BJ (cell line): ENCODE results near the gene FSTL4. TPM values are rescaled to one million over a fixed set of nuclear protein-coding genes. Genes with fewer than 3 reads are reported as not detected.
"Not testable (repeated sequence)": the region's sequence is repeated elsewhere in the genome, so short reads cannot be mapped to it uniquely, and the experiment has no call there.

ENCODE experiments used
- CTCF ChIA-PET: fragments of 350-600 bp; formaldehyde crosslinking; extraction: SDS; loops from one replicate; lab custom pipeline; 2021; ENCODE audit warnings: antibody characterized with exemption, inconsistent platforms; lab: Yijun Ruan, JAX
- POLR2A ChIA-PET: fragments of 300-600 bp; sonication (Branson Sonifier 250); formaldehyde crosslinking; extraction: SDS; loops from one replicate; lab custom pipeline; 2021; ENCODE audit warnings: antibody characterized with exemption; lab: Charles Lee
- DNase-seq: peaks from one replicate; pipeline ENCODE4 v3.0.0-alpha.2; 2011; ENCODE audit warnings: low read depth
- H3K27me3 ChIP-seq: 2 replicates; pipeline ENCODE4 v1.6.0; 2011; ENCODE audit warnings: low read length; ENCODE audit not compliant: control insufficient read depth, insufficient read depth
- H3K36me3 ChIP-seq: 2 replicates; pipeline ENCODE4 v1.5.1; 2011; ENCODE audit warnings: low read length; ENCODE audit not compliant: control insufficient read depth, insufficient read depth
- H3K4me3 ChIP-seq: 2 replicates; pipeline ENCODE4 v1.5.1; 2011; ENCODE audit warnings: low read depth, mild to moderate bottlenecking, control low read depth, low read length
- polyA plus RNA-seq: library from polyadenylated mRNA; depleted of rRNA; stranded (reverse); fragments of >200 nt; gene quantifications from 2 replicates; pipeline ENCODE4 v1.2.3, GENCODE V29; 2011
- TF ChIP-seq, protein P1 (sequence below): IDR thresholded peaks from 2 replicates; pipeline ENCODE4 v1.5.1; 2011; ENCODE audit warnings: low read depth, mild to moderate bottlenecking, control low read depth, inconsistent platforms, low read length, moderate library complexity; ENCODE audit not compliant: insufficient read depth

The FSTL4 gene
- polyA plus RNA-seq, 1 experiment: not detected

- TF ChIP-seq, protein P1, sequence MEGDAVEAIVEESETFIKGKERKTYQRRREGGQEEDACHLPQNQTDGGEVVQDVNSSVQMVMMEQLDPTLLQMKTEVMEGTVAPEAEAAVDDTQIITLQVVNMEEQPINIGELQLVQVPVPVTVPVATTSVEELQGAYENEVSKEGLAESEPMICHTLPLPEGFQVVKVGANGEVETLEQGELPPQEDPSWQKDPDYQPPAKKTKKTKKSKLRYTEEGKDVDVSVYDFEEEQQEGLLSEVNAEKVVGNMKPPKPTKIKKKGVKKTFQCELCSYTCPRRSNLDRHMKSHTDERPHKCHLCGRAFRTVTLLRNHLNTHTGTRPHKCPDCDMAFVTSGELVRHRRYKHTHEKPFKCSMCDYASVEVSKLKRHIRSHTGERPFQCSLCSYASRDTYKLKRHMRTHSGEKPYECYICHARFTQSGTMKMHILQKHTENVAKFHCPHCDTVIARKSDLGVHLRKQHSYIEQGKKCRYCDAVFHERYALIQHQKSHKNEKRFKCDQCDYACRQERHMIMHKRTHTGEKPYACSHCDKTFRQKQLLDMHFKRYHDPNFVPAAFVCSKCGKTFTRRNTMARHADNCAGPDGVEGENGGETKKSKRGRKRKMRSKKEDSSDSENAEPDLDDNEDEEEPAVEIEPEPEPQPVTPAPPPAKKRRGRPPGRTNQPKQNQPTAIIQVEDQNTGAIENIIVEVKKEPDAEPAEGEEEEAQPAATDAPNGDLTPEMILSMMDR: no peak
- H3K4me3 ChIP-seq: no peak overlapping the region
- ChIA-PET POLR2A (no interaction called here), CTCF (no interaction called here)
- DNase-seq: no peak
- no peaks in the 10 kb centered on the region for H3K27me3 ChIP-seq
- no peaks in the 10 kb centered on the region for H3K36me3 ChIP-seq
These were observed 216.1 kb downstream of the FSTL4 start for GRCh38 chr5:133396187-133396741.

- H3K36me3 ChIP-seq, CTCF ChIA-PET: not testable (repeated sequence)
These were observed 217.1 kb downstream of the FSTL4 start for GRCh38 chr5:133395207-133395606.

DNA sequence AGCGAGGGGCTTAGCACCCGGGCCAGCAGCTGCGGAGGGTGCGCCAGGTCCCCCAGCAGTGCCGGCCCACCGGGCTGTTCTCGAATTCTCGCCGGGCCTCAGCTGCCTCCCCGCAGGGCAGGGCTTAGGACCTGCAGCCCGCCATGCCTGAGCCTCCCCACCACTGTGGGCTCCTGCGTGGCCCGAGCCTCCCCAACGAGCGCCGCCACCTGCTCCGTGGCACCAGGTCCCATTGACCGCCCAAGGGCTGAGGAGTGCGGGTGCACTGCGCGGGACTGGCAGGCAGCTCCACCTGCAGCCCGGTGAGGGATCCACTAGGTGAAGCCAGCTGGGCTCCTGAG, 217.9 kb downstream of the FSTL4 start:
- POLR2A ChIA-PET, CTCF ChIA-PET, H3K36me3 ChIP-seq, DNase-seq, H3K4me3 ChIP-seq, H3K27me3 ChIP-seq: not testable (repeated sequence)

More at GRCh38 chr5:133395207-133395606, 217.1 kb downstream of the FSTL4 start:
- DNase-seq, H3K27me3 ChIP-seq, POLR2A ChIA-PET, H3K4me3 ChIP-seq: not testable (repeated sequence)

- CTCF ChIA-PET: no interaction called here
These were observed 218.4 kb downstream of the FSTL4 start for GRCh38 chr5:133393776-133394476.

DNA sequence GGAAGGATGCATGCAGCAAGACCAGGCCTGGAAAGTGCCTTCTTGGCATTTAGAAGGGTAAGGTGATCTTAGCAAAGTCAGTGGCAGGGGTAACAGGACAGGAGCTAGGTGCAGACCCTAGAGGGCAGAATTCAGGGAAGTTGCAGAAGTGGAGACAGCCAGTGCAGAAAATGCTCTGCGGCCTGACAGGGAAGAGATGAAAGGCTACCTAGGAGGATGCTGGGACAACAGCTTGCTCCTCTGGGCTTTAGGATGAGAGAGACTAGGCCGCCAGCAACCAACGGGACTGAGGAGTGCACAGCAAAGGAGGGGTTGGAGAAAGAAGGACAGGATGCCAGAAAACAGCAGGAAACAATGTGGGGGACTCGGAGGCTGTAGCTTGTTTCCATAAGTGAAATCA, 219.9 kb downstream of the FSTL4 start:
- ChIA-PET CTCF (no interaction called here), POLR2A (no interaction called here)
- no peaks in the 10 kb centered on the region for H3K36me3 ChIP-seq
- H3K4me3 ChIP-seq: no peak overlapping the region
- DNase-seq: no peak
- TF ChIP-seq, protein P1: no peak
- no peaks in the 10 kb centered on the region for H3K27me3 ChIP-seq

More at GRCh38 chr5:133393776-133394476, 218.4 kb downstream of the FSTL4 start:
- TF ChIP-seq, protein P1: no peak
- Histone ChIP-seq H3K27me3 (no peaks in the 10 kb centered on the region), H3K36me3 (no peaks in the 10 kb centered on the region), H3K4me3 (no peak overlapping the region)
- POLR2A ChIA-PET: no interaction called here
- DNase-seq: no peak

GRCh38 chr5:133391354-133392136, 220.8 kb downstream of the FSTL4 start:
- H3K27me3 ChIP-seq: no peaks in the 10 kb centered on the region
- ChIA-PET POLR2A (no interaction called here), CTCF (no interaction called here)
- no peak for DNase-seq
- H3K36me3 ChIP-seq: no peaks in the 10 kb centered on the region
- no peak overlapping the region for H3K4me3 ChIP-seq
- TF ChIP-seq, protein P1: no peak
